CD4-positive, alpha-beta T cell treated with Interleukin-1 beta for 1 hour (primary cell): Measurements from ENCODE around the gene SPATA31C2.
"Not testable (repeated sequence)": the region's sequence is repeated elsewhere in the genome, so short reads cannot be mapped to it uniquely, and the experiment has no call there.

Experiments
- DNase-seq, 2 donors: peaks; one replicate each; pipeline ENCODE4 v3.0.0-alpha.2; 2020 to 2022

The SPATA31C2 gene

DNA sequence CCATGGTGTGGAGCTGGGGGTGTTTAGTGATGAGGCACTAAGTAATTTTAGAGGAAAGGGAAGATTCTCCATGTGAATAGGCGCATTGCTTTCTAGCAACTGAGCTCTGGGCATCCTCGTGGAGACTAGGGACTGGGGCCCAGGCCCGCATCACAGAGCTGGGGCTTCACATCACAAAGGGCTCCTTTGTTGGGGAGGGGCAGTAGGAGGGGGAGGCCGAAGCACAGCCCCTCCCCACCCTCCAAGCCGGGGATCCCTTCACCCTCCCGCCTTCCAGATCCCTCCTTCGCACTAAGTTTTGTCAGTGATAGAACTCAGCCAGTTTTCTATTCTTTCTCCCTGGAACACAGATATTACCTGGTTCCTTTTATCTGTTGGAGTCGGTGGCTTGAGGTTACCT is at the start of gene SPATA31C2:
TSS of gene SPATA31C2 (minus strand) at position 101 of the 400 bp plus-strand sequence. CDS start at position 72, 29 bp downstream.
- DNase-seq, result not testable (repeated sequence)

- DNase-seq, result no peak
These were observed 49.4 kb upstream of the SPATA31C2 start for GRCh38 chr9:88187631-88188030.

- no peak for DNase-seq
These were observed 48.3 kb upstream of the SPATA31C2 start for GRCh38 chr9:88186495-88187110.

- no peak for DNase-seq
These were observed 46.7 kb upstream of the SPATA31C2 start for GRCh38 chr9:88184976-88185375.

DNA sequence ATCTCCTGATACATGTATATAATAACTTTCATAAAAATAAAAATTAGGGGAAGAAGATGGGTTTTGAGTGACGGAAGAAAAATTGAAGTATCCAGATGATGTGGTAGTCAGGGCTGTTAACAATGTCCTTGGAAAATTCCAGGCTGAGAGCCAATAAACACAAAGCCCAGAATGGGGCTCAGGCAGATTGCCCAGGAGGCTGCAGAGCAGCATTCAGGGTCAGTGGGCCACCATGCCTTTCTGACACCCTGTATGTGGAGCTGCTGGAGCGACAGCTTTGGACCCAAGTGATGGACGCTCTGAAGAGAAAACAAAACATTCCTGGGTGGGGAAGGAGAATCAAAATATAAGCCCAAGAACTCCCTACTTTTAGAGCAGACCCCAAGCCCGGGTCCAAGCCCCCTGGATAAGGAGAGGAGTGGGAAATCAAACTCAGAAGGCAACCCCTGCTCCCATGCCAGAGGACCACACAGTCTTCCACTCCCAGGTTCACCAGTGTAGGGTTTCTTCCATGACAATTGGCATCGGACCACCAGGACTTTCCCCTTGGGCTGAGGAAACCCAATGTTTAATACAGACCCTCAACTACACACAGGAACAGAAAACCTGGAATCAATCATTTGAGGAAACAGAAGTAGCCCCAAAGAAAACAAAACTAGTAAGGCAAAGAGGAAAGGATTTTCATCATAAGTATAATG is 45.7 kb upstream of the SPATA31C2 start:
- DNase-seq, result no peak

DNA sequence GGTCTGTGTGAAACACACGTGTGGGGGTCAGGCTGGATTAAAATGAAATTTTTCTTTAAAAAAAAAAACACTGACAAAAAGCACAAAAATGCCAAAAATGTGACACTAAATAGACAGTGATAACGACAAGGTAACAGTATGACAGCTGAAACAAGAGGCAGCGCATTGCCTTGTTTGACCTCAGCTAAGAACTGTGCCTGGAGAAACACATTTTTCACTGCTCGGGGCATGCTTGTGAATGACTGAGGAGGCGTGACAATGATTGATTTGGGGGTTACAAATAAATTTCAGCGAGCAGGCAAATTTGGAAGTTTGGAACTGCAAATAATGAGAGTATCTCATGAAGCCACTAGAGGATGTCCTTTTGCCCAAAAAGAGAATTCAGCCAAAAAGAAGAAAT is 44.2 kb upstream of the SPATA31C2 start:
- DNase-seq, result no peak

DNA sequence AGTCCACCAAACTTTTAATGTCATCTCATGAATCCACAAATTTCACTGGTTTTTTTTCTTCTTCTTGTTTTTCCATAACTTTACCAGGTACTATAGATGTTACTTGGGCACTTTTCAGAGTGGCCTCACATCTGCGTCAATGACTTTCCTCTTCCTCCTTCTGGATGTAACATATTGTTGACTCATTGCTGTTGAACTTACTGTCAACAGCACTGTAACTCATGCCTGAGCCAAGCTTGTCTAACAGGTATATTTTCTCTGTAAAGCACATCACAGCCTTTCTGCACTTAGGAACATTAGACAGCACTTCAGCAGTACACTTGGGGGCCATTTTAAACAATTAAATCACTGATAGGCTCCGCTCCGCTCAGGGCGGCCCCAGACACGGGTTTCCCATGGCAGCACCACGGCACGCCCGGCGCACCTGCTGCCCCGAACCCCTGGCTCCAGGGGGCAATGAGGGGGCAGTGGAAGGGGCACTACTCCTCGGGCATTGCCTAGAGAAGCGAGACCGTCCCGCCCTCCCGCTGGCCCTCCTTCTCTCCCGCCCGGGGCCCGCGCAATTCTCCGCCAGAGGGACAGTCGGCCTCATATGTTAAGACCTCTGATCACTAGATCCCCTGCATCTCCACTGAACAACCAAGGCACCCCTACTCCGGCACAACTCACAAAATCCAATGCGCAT is 41.9 kb upstream of the SPATA31C2 start:
- no peak for DNase-seq

DNA sequence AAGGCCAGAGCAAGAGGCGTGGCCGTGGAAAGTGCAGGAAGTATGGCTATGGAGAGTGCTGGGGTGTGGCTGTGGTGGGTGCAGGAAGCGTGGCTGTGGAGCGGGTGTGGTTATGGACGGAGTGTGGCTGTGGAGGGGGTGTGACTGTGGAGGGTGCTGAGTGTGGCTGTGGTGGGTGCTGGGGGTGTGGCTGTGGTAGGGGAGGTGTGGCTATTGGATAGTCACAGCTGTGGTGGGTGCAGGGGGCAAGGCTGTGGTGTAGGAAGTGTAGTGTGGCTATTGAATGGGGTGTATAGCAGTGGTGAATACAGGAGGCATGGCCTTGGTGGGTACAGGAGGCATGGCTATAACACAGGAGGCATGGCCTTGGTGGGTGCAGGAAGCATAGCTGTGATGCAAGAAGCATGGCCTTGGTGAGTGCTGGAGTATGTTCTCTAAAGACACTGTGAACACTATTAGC is 40.8 kb upstream of the SPATA31C2 start:
- DNase-seq, result peak; percentile 25

GRCh38 chr9:88178641-88179040 is 40.4 kb upstream of the SPATA31C2 start:
- no peak for DNase-seq

GRCh38 chr9:88177371-88177770 is 39.1 kb upstream of the SPATA31C2 start:
- no peak for DNase-seq

DNA sequence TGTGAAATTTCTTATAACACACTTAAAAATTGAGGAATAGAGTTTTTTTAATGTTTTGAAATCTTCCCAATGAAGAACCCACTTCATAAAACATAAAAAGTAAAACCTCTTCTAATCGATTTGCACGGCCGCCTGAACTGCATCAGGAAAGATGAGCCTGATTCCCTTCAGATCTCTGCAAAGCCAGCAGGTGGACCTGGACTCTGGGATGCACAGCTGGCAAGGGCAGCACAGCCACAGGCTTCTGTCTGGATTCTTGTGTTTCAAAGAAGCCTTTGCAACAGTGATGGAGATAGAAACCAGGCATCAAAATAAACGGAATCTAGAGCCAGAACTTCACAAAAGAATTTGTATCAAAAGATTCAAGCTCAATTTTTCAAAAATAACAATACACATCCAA is 36.0 kb upstream of the SPATA31C2 start:
- no peak for DNase-seq

DNA sequence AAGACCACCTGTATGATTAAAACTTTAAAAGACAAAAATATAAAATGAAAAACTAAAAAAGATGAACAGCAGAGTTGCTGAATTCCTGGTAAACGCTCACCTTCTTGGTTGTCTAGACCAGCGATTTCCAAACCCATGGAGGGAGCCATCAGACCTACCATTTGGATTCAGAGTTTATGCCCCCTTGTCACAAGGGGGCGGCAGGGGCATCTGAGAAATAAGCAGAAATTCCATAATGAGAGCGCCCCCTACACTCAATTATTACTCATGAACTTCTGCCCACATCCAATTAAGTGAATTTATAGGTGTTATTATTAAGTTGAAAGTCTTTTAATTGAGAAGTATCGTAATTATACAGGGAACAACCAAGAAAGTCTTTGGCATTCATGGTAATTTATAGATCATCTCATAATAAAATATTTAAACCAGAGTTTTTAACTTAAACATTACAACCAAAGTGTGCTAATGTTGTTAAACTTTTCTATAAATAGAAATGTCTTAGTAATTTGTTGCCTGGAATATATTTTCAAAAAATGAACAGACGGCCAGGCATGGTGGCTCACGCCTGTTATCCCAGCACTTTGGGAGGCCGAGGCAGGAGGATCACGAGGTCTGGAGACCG is 35.2 kb upstream of the SPATA31C2 start:
- peak; percentile 47 to 66 for DNase-seq

- DNase-seq, result no peak
These were observed 31.4 kb upstream of the SPATA31C2 start for GRCh38 chr9:88169700-88170099.

DNA sequence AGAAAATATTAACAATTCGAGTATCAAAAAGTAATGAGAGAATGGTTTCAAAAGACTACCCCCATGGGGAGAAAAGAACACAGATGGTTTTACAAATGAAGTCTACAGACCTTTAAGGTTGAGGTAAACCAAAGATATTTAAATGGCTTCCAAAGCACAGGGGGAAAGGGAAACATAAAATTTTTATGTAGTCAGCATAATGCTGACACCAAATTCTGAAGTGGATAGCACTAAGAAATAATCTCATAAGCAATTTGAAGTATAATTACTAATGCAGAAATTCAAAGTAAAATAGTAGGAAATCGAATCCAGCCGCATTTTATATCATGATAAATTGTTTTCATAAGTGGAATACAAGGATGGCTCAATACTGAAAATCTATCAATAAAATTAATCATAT is 30.3 kb upstream of the SPATA31C2 start:
- no peak for DNase-seq

GRCh38 chr9:88166660-88167059 is 28.4 kb upstream of the SPATA31C2 start:
- DNase-seq, result no peak

- no peak for DNase-seq
These were observed 26.6 kb upstream of the SPATA31C2 start for GRCh38 chr9:88164850-88165249.

GRCh38 chr9:88161144-88161543 is 22.9 kb upstream of the SPATA31C2 start:
- DNase-seq, result no peak

- no peak for DNase-seq
These were observed 5.8 kb upstream of the SPATA31C2 start for GRCh38 chr9:88143957-88144625.

DNA sequence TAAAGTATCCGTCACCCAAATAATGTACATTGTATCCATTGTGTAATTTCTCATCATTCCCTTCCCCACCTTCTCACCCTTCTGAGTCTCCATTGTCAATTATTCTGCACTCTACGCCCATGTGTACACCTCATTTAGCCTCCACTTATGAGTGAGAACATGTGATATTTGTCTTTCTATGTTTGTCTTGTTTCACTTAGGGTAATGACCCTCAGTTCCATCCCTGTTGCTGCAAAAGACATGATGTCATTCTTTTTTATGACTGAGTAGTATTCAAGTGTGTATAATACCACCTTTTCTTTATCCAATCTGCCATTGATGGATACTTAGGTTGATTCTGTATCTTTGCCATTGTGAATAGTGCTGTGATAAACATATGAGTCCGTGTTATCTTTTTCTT is 4.9 kb upstream of the SPATA31C2 start:
- no peak for DNase-seq

- DNase-seq, result not testable (repeated sequence)
These were observed 4.7 kb downstream of the SPATA31C2 start for GRCh38 chr9:88133552-88133951.

DNA sequence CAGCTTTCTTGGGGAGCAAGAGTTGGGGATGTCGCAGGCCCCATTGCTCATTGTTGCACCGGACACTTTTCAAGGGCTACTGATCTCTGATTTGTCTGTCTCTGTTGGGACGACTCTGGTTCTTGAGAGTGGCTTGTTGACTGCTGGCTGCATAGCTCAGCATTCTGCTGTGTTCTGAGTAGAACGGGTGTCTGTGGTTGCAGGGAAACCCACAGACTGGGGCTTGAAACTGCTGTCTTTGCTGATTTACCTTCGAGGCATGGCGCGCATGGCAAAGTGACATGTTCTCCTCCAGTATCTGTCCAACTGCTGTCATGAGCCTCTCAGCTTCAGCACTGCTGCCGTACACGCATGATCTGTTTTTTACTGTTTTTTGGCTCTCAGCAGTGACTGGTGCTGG is 8.7 kb downstream of the SPATA31C2 start:
- DNase-seq, result not testable (repeated sequence)

- DNase-seq, result not testable (repeated sequence)
These were observed 10.5 kb downstream of the SPATA31C2 start for GRCh38 chr9:88127700-88128300.
